ENCODE measurements around the gene TRIM63. TPM values are rescaled to one million over a fixed set of nuclear protein-coding genes. Genes with fewer than 3 reads are reported as not detected.

The TRIM63 gene
- total RNA-seq, 4 donors from 2014 or later = 0.51 to 1.6 (median 1.2) TPM

DNA sequence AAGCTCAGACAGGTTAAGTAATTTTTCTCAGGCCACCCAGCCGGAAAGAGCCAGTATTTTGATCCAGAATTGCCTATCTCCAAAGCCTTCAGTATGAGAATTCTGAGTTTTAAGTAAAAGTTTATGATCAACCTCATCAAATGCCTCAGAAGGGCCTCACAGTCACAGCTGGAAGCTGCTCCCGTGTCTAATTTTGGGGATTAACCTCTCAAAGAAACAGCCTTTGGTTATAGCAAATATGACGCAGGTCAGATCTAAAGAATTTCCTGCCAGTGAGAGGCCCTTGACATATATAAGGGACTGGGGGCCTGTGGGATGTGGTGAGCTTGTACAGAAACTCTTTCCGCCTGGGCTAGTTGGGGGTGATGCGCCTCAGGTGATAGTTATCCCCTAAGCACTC, 43.6 kb downstream of the TRIM63 start:
- TF ChIP-seq, protein P1, sequence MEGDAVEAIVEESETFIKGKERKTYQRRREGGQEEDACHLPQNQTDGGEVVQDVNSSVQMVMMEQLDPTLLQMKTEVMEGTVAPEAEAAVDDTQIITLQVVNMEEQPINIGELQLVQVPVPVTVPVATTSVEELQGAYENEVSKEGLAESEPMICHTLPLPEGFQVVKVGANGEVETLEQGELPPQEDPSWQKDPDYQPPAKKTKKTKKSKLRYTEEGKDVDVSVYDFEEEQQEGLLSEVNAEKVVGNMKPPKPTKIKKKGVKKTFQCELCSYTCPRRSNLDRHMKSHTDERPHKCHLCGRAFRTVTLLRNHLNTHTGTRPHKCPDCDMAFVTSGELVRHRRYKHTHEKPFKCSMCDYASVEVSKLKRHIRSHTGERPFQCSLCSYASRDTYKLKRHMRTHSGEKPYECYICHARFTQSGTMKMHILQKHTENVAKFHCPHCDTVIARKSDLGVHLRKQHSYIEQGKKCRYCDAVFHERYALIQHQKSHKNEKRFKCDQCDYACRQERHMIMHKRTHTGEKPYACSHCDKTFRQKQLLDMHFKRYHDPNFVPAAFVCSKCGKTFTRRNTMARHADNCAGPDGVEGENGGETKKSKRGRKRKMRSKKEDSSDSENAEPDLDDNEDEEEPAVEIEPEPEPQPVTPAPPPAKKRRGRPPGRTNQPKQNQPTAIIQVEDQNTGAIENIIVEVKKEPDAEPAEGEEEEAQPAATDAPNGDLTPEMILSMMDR (IDR thresholded peaks at IDR 0.05; ENCODE audit: low read depth) = no peak

DNA sequence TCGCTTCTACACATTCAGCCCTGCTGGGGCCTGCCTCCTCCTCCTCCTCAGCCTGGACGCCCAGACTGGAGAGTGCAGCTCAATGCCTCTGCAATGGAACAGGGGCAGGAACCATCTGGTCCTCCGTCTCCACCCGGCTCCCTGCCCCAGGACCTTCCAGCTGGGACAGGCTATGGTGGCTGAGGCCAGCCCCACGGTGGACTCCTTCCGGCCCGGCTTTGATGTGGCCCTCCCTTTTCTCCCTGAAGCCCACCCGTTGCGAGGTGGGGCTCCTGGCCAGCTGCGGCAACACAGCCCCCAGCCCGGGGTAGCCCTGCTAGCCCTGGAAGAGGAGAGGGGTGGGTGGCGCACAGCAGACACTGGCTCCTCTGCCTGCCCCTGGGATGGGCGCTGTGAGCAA, 44.4 kb downstream of the TRIM63 start:
- TF ChIP-seq, protein P1 (IDR thresholded peaks at IDR 0.05; ENCODE audit: low read depth) = no peak

DNA sequence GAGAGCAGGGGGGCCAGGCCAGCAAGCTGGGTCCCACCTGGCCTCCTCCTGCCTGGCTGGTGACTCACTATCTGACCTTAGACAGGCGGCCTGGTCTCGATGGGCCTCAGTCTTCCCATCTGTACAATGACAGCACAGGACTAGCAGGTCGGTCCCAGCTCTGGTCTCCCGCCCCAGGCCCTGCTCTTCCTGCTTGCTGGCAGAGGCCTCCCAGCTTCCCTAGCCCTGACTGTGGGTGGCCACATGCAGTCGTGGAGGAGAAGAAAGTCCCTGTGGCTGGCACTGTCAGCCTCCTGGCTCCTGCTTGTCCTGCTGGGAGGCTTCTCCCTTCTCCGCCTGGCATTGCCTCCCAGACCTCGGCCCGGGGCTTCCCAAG, 45.0 kb downstream of the TRIM63 start:
- TF ChIP-seq, protein P1 (IDR thresholded peaks at IDR 0.05; ENCODE audit: low read depth) = no peak

DNA sequence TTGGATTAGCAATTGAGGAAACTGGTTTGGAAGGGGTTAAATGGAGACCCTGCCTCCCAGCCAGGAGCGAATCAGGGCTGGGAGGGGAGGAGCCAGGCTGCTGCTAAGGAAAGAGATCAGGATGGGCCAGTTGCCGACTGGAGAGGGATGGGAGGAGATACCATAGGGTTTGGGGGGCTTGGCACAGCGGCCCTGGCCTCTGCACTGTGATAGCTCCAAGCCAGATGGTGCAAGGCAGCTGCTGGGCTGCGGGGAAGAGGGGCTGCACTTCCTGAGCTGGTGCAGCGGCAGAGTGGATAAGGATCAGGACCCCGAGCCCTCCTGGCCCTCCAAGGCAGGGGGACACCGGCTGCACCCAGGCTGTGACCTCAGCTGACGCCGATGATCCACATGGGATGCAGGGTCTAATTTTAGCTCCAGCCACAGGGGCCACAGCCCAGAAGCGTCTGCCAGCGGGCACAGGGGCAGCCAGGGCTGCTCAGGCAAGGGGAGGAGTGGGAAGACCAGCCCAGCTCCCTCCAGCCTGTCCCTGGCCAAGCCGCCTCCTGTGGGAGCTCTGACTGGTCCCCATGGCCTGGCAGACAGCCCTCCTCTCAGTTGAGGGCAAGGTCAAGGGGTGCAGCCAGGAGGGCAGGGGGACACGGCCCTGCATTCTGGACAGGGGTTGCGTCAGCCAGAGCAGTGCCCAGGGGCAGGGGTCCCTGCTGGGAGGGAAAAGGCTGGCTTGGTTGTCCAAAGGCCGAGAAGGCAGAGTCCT, 45.6 kb downstream of the TRIM63 start, which contains the start of gene EXTL1:
TSS of gene EXTL1 (plus strand) at position 129 of the 757 bp plus-strand sequence. CDS start 872 bp downstream, outside the sequence.
- TF ChIP-seq, protein P1 (IDR thresholded peaks at IDR 0.05; ENCODE audit: low read depth) = no peak

DNA sequence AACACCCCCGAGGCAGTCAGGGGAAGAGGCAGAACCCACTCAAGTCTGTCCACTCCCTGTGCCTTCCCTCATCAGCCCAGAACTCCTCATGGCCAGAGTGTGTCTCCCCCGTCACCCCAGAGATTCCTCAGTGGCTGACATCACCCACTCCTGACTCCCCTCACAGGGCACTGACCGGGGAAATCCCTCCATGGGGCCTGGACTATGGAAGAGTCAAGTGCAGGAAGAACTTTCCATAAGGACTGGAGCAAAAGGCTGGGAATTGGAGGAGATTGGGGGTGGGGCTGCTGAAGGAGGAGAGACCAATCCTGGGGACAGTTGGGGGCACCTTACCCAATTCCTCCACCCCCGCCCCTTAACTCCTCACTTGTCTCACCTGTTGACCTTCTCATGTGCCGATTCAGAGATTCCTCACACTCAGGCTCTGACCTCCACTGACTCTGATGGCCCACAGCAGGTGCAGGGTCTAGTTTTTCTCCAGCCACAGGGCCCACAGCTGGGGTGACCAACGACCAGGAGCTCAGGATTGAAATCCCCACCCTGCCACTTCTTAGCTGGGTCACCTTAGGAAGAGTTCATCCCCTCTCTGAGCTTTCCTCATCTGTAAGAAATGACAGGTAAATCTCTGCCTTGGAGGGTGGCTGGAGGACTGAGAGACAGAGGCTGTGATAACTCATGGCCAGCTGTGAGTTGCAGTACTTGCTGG, 46.3 kb downstream of the TRIM63 start:
- TF ChIP-seq, protein P1 (IDR thresholded peaks at IDR 0.05; ENCODE audit: low read depth) = no peak

DNA sequence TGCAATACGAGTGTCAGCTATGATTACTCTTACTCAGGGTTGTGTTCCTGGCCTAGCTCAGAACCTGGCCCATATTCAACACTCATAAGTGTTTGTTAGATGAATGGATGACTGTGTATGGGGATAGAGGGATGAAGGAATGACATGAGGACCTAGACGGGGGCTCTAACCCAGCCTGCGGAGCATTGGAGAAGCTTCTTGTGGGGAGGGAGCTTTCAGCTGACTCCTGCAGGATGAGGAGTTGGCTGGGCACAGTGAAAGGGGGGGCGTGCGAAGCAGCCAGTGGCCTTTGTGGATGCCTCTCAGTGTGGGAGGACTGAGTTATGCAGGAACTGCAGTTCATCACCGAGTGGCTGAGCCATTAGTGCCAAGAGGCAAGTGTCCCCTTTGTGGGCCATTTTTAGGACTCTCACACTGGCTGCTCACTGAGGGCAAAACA, 47.1 kb downstream of the TRIM63 start:
- TF ChIP-seq, protein P1 (IDR thresholded peaks at IDR 0.05; ENCODE audit: low read depth) = no peak

DNA sequence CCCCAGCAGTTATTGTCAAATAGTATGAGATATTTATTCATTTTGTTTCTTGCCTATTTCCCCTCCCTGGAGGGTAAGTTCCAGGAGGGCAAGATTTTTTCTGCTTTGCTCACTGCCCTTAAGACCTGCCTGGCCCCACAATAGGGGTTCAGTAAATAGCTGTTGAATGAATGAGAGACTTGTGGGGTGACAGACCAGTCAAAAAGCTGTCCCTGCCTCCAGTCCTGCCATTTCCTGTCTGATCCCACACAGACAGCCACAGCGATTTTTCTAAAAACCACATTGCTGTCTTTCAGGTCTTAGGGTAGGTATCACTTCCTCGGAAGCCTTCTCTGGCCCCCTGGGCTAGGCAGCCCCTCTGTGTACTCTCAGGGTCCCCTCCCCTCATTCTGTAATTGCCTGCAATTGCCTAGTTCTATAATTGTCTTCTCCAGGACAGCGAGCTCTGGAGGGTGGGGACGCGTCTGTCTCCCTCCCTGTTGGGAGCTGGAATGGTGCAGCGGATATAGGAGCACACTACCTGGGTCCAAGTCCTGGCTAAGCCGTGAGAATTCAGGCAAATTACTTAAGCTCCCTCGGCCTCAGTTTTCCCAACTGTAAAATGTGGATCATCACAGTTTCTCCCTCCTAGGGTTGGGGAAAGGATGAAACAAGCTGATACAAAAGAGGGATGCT, 47.7 kb downstream of the TRIM63 start:
- TF ChIP-seq, protein P1 (IDR thresholded peaks at IDR 0.05; ENCODE audit: low read depth) = no peak

Data from subcutaneous adipose tissue (tissue), 4 donors.